Renal pelvis (tissue), 4 donors: ENCODE measurements around the gene C1QTNF6. TPM values are rescaled to one million over a fixed set of nuclear protein-coding genes. Genes with fewer than 3 reads are reported as not detected.

Source experiments
- DNase-seq: peaks from one replicate; pipeline ENCODE4 v3.0.0-alpha.2; 2013
- polyA plus RNA-seq, 3 donors: library from polyadenylated mRNA; unstranded; fragments of 120-200 nt; gene quantifications; one replicate each; pipeline ENCODE4 v1.2.1, GENCODE V29; 2013; ENCODE audit not compliant: insufficient read length in 3 of 3

Gene C1QTNF6
- polyA plus RNA-seq, 3 donors, result 32.3 to 38.8 (median 34.5) TPM

- no peak for DNase-seq
Measured at GRCh38 chr22:37148742-37149665, 39.0 kb downstream of the C1QTNF6 start.

DNA sequence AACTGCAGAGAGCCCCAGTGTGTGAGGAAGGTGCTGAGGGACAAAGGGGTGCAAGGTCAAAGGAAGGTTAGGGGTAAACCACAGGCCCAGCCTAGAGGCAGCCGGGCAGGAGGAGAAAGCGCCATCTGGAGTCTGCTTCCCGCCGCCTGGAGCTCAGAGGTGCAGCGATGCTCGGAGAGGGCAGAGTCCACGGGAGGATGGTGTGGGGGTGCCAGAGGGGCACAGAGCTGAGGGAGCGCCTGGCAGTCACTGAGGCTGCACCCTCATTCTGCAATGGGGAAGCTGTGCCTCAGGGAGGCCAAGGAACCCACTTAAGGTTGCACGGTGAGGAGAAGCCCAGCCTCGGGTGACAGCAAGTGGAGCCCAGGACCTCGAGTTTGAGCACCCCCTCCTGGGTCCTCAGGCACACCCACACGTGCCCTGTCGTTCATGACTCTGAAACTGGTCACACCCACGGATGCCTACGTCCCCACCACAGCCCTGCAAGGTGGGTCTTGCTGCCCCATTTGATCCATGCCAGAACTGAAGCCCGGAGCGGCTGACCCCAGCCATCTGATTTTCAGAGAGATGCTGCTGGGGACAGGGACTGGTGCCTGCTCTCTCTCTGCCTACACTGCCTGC, 39.9 kb downstream of the C1QTNF6 start:
- no peak for DNase-seq

- no peak for DNase-seq
Measured at GRCh38 chr22:37147186-37147990, 40.7 kb downstream of the C1QTNF6 start.

- DNase-seq, result no peak
Measured at GRCh38 chr22:37146507-37147180, 41.4 kb downstream of the C1QTNF6 start.

DNA sequence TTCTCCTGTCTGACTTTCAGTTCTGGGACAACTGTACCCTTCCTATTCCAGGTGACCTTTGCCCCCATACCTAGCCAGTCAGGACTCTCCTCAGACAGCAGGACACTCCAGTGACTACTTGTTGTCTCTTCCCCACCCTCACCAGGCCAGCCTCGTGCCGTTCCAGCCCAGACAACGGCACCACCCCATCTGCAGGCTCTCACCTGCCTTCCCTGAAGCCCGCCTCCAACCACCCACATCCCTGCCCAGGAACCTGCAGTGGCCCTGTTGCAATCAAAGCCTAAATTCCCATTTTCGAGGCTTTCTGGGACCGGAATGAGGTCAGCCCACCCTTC, 42.0 kb downstream of the C1QTNF6 start:
- no peak for DNase-seq

DNA sequence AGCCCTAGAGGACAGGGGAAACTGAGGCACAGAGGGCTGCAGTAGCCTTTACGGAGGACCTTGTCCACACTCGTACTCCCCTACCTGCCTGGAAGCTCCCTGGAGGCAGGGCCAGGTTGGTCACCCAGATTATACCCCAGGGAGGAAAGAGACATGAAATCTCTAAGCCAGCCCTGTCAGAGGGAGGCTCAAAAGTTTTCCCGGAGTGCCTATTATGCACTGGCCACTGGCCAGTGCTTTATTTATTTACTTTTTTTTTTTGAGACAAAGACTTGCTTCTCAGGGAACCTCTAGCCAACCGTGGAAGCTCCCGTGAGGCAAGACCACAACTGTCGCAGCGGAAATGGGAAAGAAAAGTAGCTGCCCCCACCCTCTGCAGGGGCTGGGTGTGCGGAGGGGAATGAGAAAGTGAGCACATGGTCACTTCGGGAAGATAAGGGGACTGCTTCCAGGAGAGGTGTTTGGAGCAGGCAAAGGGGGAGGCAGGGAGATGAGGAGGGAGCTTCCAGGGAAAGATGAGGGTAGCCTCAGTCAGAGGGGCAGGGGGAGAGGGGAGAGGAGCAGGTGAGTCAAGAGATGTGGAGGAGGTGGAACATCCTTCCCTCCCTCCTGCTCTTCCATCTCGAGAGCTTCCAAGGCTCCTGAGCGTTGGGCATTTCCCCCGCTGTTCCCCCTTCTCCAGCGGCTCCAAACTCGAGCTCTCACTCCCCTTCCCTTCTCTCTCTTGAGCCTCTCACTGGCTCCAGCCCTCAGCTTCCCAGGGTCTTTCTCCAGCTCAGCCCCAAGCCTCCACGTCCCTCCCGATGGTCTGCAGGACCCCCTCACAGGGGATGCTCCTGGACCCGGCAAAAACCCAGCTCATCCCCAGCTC, 42.6 kb downstream of the C1QTNF6 start:
- peak; percentile 40 for DNase-seq

- DNase-seq, result no peak
Measured at GRCh38 chr22:37144180-37144554, 43.9 kb downstream of the C1QTNF6 start.

DNA sequence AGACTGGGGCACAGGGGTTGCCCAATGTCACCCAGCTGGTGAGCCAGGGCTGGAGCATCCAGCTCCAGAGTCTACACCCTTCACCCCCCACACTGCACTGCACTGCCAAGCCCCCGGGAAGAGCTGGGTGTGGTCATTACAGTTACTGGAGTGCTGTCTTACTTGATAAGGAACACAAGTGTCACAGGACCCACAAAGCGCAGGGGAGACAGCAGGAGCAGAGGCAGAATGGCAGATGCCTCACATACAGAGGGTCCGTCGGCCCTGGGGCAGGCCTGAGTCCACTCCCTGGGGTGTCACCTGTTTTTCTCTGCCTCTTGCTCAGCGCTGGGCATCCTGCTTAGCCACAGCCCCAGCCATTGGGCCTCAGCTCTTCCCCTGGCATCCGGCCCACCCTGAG, 46.1 kb downstream of the C1QTNF6 start:
- no peak for DNase-seq

GRCh38 chr22:37141476-37141875, 46.6 kb downstream of the C1QTNF6 start:
- DNase-seq, result no peak

- DNase-seq, result no peak
Measured at GRCh38 chr22:37140686-37141323, 47.2 kb downstream of the C1QTNF6 start.

DNA sequence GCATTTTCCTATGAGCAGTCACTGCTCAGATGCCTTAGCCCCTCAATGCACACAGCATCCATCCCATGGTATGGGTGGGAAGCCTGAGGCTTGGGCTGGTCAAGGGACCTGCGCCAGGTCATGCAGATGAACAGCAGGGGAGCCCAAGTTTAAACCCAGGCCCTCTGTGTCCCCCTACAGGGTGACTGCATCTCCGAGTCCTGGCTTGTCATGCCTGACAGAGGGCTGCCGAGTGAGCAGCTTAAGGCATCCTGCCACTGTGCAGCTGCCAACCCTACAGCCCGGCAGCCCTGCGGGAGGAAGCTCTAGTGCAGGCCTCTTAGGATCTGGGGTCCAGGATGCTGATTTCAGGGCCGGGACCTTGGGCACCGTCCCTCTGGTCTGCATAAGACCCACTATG, 48.3 kb downstream of the C1QTNF6 start:
- no peak for DNase-seq

- no peak for DNase-seq
Measured at GRCh38 chr22:37138849-37139561, 49.0 kb downstream of the C1QTNF6 start.

- no peak for DNase-seq
Measured at GRCh38 chr22:37137903-37138665, 50.0 kb downstream of the C1QTNF6 start.

GRCh38 chr22:37137131-37137530, 50.9 kb downstream of the C1QTNF6 start:
- no peak for DNase-seq

- no peak for DNase-seq
Measured at GRCh38 chr22:37135023-37135422, 53.0 kb downstream of the C1QTNF6 start.

- DNase-seq, result no peak
Measured at GRCh38 chr22:37133304-37134018, 54.6 kb downstream of the C1QTNF6 start.

DNA sequence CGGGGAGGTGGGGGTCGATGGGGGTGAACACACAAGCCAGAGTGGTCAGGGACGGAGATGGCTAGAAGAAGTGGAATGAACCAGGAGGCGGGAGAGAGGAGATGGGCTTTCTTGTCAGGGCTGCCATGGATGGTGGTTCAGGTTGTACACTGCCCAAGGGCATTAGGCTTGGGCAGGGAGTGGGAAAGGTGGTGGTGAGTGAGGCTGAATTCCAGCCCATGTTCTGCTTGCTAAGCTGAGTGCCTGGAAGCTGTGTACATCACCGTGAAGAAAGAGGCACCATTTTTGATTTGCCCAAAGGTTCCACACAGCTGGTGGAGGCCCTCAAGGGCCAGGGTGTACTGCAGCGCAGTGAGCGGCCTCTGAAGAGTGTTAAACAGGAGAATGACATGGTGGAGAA, 55.3 kb downstream of the C1QTNF6 start:
- no peak for DNase-seq
